HG03025 (cell line): ENCODE measurements around the gene C1QTNF8.

ENCODE experiments used
- ATAC-seq: cut with Tn5 transposase; IDR thresholded peaks from one replicate; pipeline ENCODE4 v1.9.1; 2021; ENCODE audit warnings: mild to moderate bottlenecking, moderate library complexity; ENCODE audit not compliant: unreplicated experiment, low FRiP score

Gene C1QTNF8

GRCh38 chr16:1080801-1081733 lies 15.0 kb downstream of the C1QTNF8 start:
- ATAC-seq = no peak

- ATAC-seq = no peak
Measured at GRCh38 chr16:1079786-1080525, 16.1 kb downstream of the C1QTNF8 start.

- no peak for ATAC-seq
Measured at GRCh38 chr16:1079341-1079740, 16.7 kb downstream of the C1QTNF8 start.

- no peak for ATAC-seq
Measured at GRCh38 chr16:1078579-1079021, 17.4 kb downstream of the C1QTNF8 start.

- no peak for ATAC-seq
Measured at GRCh38 chr16:1077877-1078578, 18.0 kb downstream of the C1QTNF8 start.

GRCh38 chr16:1076801-1077576 lies 19.1 kb downstream of the C1QTNF8 start:
- ATAC-seq = no peak

- ATAC-seq = no peak
Measured at GRCh38 chr16:1075546-1075945, 20.5 kb downstream of the C1QTNF8 start.

GRCh38 chr16:1074379-1074649 lies 21.7 kb downstream of the C1QTNF8 start:
- no peak for ATAC-seq

GRCh38 chr16:1073566-1074378 lies 22.3 kb downstream of the C1QTNF8 start:
- ATAC-seq = no peak

- ATAC-seq = no peak
Measured at GRCh38 chr16:1073262-1073558, 22.8 kb downstream of the C1QTNF8 start.

- no peak for ATAC-seq
Measured at GRCh38 chr16:1072526-1073261, 23.4 kb downstream of the C1QTNF8 start, which contains the start of gene SSTR5. Gene SSTR5, plus strand, starts transcription at chr16:1072747. Its CDS starts 6,122 bp downstream, at chr16:1078869.

- no peak for ATAC-seq
Measured at GRCh38 chr16:1071561-1072225, 24.4 kb downstream of the C1QTNF8 start.

- no peak for ATAC-seq
Measured at GRCh38 chr16:1070864-1071408, 25.1 kb downstream of the C1QTNF8 start.

- ATAC-seq = no peak
Measured at GRCh38 chr16:1070084-1070863, 25.8 kb downstream of the C1QTNF8 start.

GRCh38 chr16:1069154-1069553 lies 26.9 kb downstream of the C1QTNF8 start:
- ATAC-seq = no peak

- ATAC-seq = no peak
Measured at GRCh38 chr16:1068451-1068850, 27.6 kb downstream of the C1QTNF8 start.

- ATAC-seq = no peak
Measured at GRCh38 chr16:1067629-1068028, 28.4 kb downstream of the C1QTNF8 start.
